HepG2 (cell line): ENCODE results near the gene RUNX2. TPM values are rescaled to one million over a fixed set of nuclear protein-coding genes. Genes with fewer than 3 reads are reported as not detected.

Source experiments
- ATAC-seq: fragments of 200-7000 bp; cut with Tn5 transposase; 3 replicates; pipeline ENCODE4 v1.9.1; 2020; ENCODE audit warnings: mild to moderate bottlenecking, moderate library complexity
- BruUV-seq: library from RNA; stranded (reverse); fragments of 400-500 nt; replicated peaks from 2 replicates; lab custom pipeline; 2021; lab: Mats Ljungman, UMichigan
- CTCF ChIA-PET: fragments of 300-600 bp; formaldehyde crosslinking; extraction: SDS; loops from one replicate; lab custom pipeline; 2021; ENCODE audit warnings: low total read pairs, inconsistent platforms, low intra/inter-chr PET ratio; lab: Yijun Ruan, JAX
- POLR2A ChIA-PET: fragments of 350-600 bp; sonication (Branson Sonifier 250); formaldehyde crosslinking; loops from one replicate; lab custom pipeline; 2020; ENCODE audit warnings: antibody characterized with exemption, inconsistent platforms; lab: Yijun Ruan, JAX
- DNase-seq: peaks from one replicate; pipeline ENCODE4 v3.0.0-alpha.2; 2015; ENCODE audit warnings: low spot score
- FAIRE-seq: peaks from 3 replicates; lab custom pipeline; 2011; peaks lifted over from hg19 to GRCh38; lab: Jason Lieb, UNC
- H2AFZ ChIP-seq: one replicate; pipeline ENCODE4 v1.6.1; 2011; ENCODE audit warnings: low read length, inconsistent platforms
- H3K27ac ChIP-seq: fragments of 300-600 bp; 3 replicates; pipeline ENCODE4 v1.8.0; 2011; ENCODE audit warnings: mixed run types, mild to moderate bottlenecking, mixed read lengths, low read length, inconsistent platforms; ENCODE audit not compliant: insufficient read depth; ENCODE audit errors: extremely low read length
- H3K27me3 ChIP-seq, 2 experiments: fragments of 200-600 bp in 1 of 2; 2 replicates in 1 of 2; 3 replicates in 1 of 2; pipeline versions ENCODE4 v1.6.0 to v1.8.0; 2011; ENCODE audit warnings: low read length in 2 of 2, mild to moderate bottlenecking in 2 of 2, moderate library complexity in 2 of 2, inconsistent platforms in 1 of 2; ENCODE audit not compliant: insufficient read depth in 2 of 2, control insufficient read depth in 1 of 2
- H3K36me3 ChIP-seq, 2 experiments: fragments of 200-600 bp in 1 of 2; replicated peaks in 1 of 2; 2 replicates in 1 of 2; 3 replicates in 1 of 2; pipeline versions ENCODE4 v1.5.1 to v1.8.0; 2011; ENCODE audit warnings: low read length in 2 of 2, inconsistent platforms in 1 of 2; ENCODE audit not compliant: insufficient read depth in 2 of 2, control insufficient read depth in 1 of 2
- H3K4me1 ChIP-seq: 2 replicates; pipeline ENCODE4 v1.5.1; 2012; ENCODE audit warnings: low read length, inconsistent platforms; ENCODE audit not compliant: insufficient read depth
- H3K4me2 ChIP-seq: 2 replicates; pipeline ENCODE4 v1.6.0; 2011; ENCODE audit warnings: low read depth, low read length, inconsistent platforms
- H3K4me3 ChIP-seq, 3 experiments: fragments of 200-600 bp in 1 of 3; sonication (generic), shearing (Covaris generic) in 1 of 3; replicated peaks in 1 of 3; 2 replicates each; pipeline ENCODE4 v1.5.1; 2011 to 2016; ENCODE audit warnings: low read length in 3 of 3, inconsistent platforms in 2 of 3, low read depth in 2 of 3, mild to moderate bottlenecking in 2 of 3, control low read depth in 1 of 3, mixed read lengths in 1 of 3; ENCODE audit not compliant: insufficient read depth in 1 of 3
- H3K79me2 ChIP-seq: one replicate; pipeline ENCODE4 v1.6.1; 2011; ENCODE audit warnings: low read length, inconsistent platforms; ENCODE audit not compliant: insufficient read depth
- H3K9ac ChIP-seq: 2 replicates; pipeline ENCODE4 v1.6.0; 2011; ENCODE audit warnings: mild to moderate bottlenecking, low read depth, low read length, inconsistent platforms; ENCODE audit not compliant: insufficient read depth
- H3K9me3 ChIP-seq: 2 replicates; pipeline ENCODE4 v1.5.1; 2012; ENCODE audit warnings: mild to moderate bottlenecking, low read length
- H4K20me1 ChIP-seq: 2 replicates; pipeline ENCODE4 v1.6.0; 2011; ENCODE audit warnings: inconsistent platforms, mild to moderate bottlenecking, low read length, moderate library complexity; ENCODE audit not compliant: insufficient read depth
- DMAP1 ChIP-seq: IDR thresholded peaks from 2 replicates; pipeline ENCODE4 v1.6.1; 2016
- HMG20A ChIP-seq: IDR thresholded peaks from 2 replicates; pipeline ENCODE4 v1.6.1; 2016; ENCODE audit warnings: borderline replicate concordance
- KLF9 ChIP-seq: IDR thresholded peaks from 2 replicates; pipeline ENCODE4 v1.6.1; 2016; ENCODE audit warnings: low read depth
- THAP8 ChIP-seq: sonication (generic); formaldehyde crosslinking; IDR thresholded peaks from 2 replicates; pipeline ENCODE4 v1.5.1; 2020; ENCODE audit warnings: missing genetic modification reagents, mild to moderate bottlenecking, borderline replicate concordance
- WGBS: methylation state at CpG from one replicate; pipeline ENCODE4 v1.1.6; 2017; ENCODE audit warnings: low lambda C conversion rate; 5-methylcytosine and 5-hydroxymethylcytosine counted together
- in situ Hi-C: cut with HindIII; loops from 2 replicates; pipeline ENCODE4 v1.10.0; 2017; ENCODE audit warnings: low pct_unique_long_range_greater_than_20kb; ENCODE audit not compliant: extremely low pct_ligation_motif_present
- intact Hi-C: fragments of 100-400 bp; cut with micrococcal nuclease; formaldehyde crosslinking; loops from one replicate; pipeline ENCODE4 v1.10.0; 2022; ENCODE audit not compliant: unreplicated experiment
- polyA plus RNA-seq, 8 experiments: library from polyadenylated mRNA; depleted of rRNA in 3 of 8; stranded (reverse) in 7 of 8; unstranded in 1 of 8; fragments of >200 nt; fragmentation: Illumina TruSeq in 4 of 8; extraction: Trizol in 4 of 8; gene quantifications; 2 replicates each; pipeline versions ENCODE4 v1.2.1 to v1.2.3, GENCODE V29; 2011 to 2016; ENCODE audit warnings: low read depth in 4 of 8, missing spikeins in 1 of 8, mixed read lengths in 1 of 8; ENCODE audit not compliant: insufficient read depth in 1 of 8
- total RNA-seq, 5 experiments: library from RNA; depleted of rRNA; stranded (reverse); fragments of >200 nt; fragmentation: Illumina TruSeq; extraction: Trizol; gene quantifications; 2 replicates each; pipeline ENCODE4 v1.2.3, GENCODE V29; 2016; ENCODE audit warnings: low read depth in 1 of 5

Gene RUNX2
- total and polyA plus RNA-seq, 2 of the 13 experiments (the other 11 are each of a cell fraction or from before 2014, with no cell fraction given): not detected

- no peaks in the 10 kb centered on the region for H3K9me3 ChIP-seq
- no peak for ATAC-seq
- WGBS: 20% methylated on average over 2 of the region's 2 CpGs
- DNase-seq: no peak
- H3K27ac ChIP-seq: no peak overlapping the region
- H3K4me1 ChIP-seq: no peaks in the 10 kb centered on the region
- ChIA-PET CTCF (no interaction called here), POLR2A (no interaction called here)
- no peaks in the 10 kb centered on the region for H4K20me1 ChIP-seq
- peaks cover 0 to 6% of the 10 kb centered on the region in 2 experiments; a peak in 1 of 5 replicates for H3K27me3 ChIP-seq
- no peak overlapping the region for H3K4me2 ChIP-seq
- no TSS peak for BruUV-seq
- intact Hi-C loops: loop anchor here (5.0 kb wide), 1 partner anchor 290 kb away; no protein-coding TSS in a partner anchor
- no peak overlapping the region for H2AFZ ChIP-seq
- H3K4me3 ChIP-seq: no peak overlapping the region
- in situ Hi-C loops: loop anchor here (10.0 kb wide), 1 partner anchor 1238 kb away; no protein-coding TSS in a partner anchor
- no peaks in the 10 kb centered on the region for H3K36me3 ChIP-seq
- no peak for FAIRE-seq
- H3K79me2 ChIP-seq: no peaks in the 10 kb centered on the region
- TF ChIP-seq KLF9 (no peak), THAP8 (CRISPR knock-in tag) (no peak), DMAP1 (CRISPR knock-in tag) (no peak), HMG20A (CRISPR knock-in tag) (no peak)
- no peak overlapping the region for H3K9ac ChIP-seq
Observed at GRCh38 chr6:45712786-45713185, 384.7 kb downstream of the RUNX2 start.

Other genes with a start within 250 kb of the RUNX2 start
- 11.9 and 13.1 TPM in 2 replicates for gene SUPT3H, start 49.6 kb downstream of the RUNX2 start, total RNA-seq (2016; rRNA removed; fragmentation: Illumina TruSeq; extraction: Trizol)
- 32.4 and 36.1 TPM in 2 replicates for gene SUPT3H, start 49.6 kb downstream of the RUNX2 start, polyA plus RNA-seq (2011; rRNA removed)